HG02970 (cell line): Measurements from ENCODE around the gene ABCB8.
"Not testable (repeated sequence)": the region's sequence is repeated elsewhere in the genome, so short reads cannot be mapped to it uniquely, and the experiment has no call there.

Experiments
- ATAC-seq: cut with Tn5 transposase; IDR thresholded peaks from one replicate; pipeline ENCODE4 v1.9.1; 2021; ENCODE audit warnings: mild to moderate bottlenecking, moderate library complexity, moderate number of reproducible peaks; ENCODE audit not compliant: unreplicated experiment, low FRiP score

The ABCB8 gene

GRCh38 chr7:151032936-151033863 lies 5.0 kb downstream of the ABCB8 start:
- ATAC-seq = no peak

DNA sequence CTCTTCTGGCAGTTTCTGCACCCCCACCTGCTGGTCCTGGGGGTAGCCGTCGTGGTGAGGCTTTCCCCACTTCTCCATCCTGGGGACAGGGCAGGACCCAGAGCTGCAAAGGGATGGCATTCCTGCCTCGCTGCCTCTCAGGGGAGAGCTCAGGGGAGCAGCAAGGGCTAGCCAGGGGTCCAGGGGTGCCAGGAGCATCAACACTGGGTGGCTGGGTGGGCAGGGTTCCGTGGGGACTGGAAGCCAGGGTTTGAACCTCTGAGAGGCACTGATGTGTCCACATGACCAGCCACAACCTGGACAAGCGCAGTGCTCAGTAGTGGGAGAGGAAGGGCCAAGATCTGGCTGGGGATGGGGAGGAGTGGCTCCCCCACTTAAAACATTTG lies 5.6 kb downstream of the ABCB8 start:
- no peak for ATAC-seq

DNA sequence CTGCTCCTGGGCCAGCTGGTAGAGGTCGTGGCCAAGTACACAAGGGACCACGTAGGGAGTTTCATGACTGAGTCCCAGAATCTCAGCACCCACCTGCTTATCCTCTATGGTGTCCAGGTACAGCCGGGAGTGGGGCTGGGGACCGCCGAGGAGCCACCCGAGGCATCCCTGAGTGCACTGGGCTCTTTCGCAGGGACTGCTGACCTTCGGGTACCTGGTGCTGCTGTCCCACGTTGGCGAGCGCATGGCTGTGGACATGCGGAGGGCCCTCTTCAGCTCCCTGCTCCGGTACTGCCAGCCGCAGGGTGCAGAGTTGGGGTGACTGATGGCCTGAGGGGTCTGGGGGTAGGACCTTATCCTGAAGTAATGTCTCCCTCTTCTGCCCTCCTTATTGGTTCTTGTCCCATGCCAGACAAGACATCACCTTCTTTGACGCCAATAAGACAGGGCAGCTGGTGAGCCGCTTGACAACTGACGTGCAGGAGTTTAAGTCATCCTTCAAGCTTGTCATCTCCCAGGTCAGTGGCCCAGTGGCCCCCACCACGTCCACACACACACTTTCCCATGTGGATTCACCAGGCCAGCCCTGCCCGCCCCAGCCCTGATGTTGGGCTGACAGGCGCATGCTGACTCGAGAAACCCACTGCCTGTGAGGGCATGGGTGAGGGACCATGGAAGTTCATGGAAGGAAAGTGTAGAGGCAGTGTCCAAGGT lies 6.2 kb downstream of the ABCB8 start:
- ATAC-seq = no peak

DNA sequence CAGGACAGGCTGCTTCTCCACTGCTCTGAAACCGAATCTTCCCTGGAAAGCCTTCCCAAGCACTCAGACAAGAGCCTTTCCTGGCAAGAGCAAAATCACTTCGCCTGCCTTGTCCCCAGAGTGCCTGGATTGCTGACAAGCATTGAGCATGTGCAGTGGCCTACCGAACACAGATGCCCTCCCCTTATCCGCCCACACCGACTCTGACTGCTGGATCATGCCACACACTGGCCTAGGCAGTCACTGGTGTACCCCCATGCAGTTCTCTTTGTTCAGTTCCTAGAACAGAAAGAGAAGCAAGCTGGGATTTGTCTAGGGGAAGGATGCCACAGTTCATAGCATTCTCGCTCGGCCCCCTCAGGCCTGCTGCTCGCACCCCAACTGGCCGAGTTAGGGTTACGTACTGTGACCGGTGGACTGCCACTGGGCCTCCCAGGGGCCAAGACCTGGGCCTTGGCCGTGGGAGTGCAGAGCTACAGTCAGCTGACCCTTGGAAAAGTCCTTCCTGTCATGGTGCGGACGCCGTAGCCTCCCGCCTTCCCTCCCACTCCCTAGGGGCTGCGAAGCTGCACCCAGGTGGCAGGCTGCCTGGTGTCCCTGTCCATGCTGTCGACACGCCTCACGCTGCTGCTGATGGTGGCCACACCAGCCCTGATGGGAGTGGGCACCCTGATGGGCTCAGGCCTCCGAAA lies 6.9 kb downstream of the ABCB8 start:
- no peak for ATAC-seq

GRCh38 chr7:151035902-151036301 lies 7.7 kb downstream of the ABCB8 start:
- no peak for ATAC-seq

DNA sequence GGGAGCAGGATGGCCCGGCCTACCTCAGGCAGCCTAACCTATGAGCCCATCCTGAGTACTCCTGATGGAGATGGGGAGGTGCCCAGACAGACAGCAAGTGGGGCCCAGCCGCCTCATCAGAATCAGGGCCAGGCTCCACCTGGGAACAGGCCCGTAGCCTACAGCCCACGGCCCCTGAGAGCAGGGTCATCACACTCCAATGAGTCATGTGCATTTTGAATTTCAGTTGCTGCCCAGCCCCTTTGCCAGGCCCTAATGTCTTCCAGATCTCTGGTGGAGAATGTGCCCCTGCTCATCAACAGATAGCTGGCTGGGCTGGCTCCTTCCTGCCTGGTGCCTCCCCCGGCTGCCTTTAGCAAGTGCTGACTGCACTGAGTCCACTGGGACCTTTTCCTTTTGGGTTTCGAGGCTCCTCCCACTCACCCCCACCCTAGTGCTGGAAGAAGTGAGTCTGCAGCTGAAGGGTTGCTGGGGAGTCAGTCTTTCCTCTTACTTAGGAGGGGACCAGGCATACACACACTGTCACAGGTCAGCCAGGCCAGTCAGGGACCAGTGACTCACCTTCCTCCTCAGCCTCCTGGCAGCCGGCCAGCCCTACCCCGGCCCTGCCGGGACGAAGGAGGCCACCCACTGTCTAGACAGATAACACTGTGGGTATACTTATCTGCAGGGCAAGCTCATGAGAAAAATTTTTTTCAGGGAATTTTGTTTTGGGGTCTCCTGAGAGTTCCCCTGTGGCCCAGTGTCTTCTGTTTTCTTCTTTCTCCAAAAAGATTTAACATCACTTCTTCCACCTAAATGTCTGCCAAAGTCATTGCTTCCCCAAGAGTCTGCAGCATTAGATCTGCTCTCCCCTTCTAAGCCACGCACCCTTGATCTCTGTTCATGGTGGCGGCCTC lies 10.9 kb downstream of the ABCB8 start:
- no peak for ATAC-seq

DNA sequence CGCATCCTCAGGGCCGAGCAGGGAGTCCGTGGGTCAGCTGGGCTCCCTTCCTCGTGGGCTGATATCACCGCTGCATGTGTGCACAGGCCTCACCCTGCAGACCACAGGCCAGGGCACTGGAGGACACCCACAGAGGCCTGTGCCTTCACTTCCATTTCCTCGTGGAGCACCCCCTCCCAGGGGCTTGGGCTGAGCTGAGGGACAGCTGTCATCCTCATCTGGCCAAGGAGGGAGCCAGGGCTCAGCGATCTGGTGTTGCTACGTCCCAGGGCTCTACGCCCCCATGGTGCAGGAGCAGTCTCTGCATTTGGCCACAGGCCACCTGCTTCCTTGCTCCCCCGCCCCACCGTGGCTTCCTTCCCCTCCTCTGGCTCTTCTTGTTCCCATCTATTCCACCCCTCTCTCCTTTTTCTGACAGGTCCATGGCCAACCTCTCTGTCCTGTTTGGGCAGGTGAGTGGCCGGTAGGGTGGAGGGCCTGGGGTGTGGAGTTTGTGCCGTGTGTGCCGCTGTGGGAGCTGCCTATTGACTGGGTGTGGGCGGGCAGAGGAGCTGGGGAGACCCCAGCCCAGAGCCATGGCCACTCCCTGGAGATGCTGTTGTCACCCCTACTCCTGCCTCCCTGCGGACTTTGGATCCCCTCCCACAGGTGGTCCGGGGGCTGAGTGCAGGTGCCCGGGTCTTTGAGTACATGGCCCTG lies 11.7 kb downstream of the ABCB8 start:
- no peak for ATAC-seq

- ATAC-seq = no peak
Observed at GRCh38 chr7:151040616-151041375, 12.5 kb downstream of the ABCB8 start.

DNA sequence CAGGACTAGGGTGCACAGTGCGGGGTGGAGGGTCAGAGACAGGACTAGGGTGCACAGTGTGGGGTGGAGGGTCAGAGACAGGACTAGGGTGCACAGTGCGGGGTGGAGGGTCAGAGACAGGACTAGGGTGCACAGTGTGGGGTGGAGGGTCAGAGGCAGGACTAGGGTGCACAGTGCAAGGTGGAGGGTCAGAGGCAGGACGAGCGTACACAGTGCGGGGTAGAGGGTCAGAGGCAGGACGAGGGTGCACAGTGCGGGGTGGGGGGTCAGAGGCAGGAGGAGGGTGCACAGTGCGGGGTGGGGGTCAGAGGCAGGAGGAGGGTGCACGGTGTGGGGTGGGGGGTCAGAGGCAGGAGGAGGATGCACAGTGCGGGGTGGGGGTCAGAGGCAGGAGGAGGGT lies 15.2 kb downstream of the ABCB8 start:
- not testable (repeated sequence) for ATAC-seq

- no peak for ATAC-seq
Observed at GRCh38 chr7:151043959-151044358, 15.7 kb downstream of the ABCB8 start.

GRCh38 chr7:151045262-151045661 lies 17.0 kb downstream of the ABCB8 start:
- no peak for ATAC-seq

DNA sequence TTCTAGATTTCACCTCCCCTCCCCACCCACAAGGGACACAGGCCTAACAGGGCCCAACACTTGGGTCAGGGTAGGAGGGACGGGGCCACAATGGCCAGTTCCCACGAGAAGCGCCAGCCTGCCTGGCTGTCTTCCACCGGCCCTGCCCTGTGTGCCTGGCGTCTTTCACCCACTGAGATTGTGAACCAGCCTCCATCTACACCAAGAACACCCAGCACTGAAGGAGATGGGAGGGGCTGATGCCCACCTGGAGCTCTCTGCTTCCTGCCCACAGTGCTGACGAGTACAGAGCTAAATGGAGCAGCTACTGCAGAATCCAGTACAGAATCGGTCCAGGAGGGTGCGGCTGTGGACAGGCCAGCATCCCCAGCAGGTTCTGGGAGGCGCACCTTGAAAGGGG lies 17.7 kb downstream of the ABCB8 start:
- ATAC-seq = no peak

DNA sequence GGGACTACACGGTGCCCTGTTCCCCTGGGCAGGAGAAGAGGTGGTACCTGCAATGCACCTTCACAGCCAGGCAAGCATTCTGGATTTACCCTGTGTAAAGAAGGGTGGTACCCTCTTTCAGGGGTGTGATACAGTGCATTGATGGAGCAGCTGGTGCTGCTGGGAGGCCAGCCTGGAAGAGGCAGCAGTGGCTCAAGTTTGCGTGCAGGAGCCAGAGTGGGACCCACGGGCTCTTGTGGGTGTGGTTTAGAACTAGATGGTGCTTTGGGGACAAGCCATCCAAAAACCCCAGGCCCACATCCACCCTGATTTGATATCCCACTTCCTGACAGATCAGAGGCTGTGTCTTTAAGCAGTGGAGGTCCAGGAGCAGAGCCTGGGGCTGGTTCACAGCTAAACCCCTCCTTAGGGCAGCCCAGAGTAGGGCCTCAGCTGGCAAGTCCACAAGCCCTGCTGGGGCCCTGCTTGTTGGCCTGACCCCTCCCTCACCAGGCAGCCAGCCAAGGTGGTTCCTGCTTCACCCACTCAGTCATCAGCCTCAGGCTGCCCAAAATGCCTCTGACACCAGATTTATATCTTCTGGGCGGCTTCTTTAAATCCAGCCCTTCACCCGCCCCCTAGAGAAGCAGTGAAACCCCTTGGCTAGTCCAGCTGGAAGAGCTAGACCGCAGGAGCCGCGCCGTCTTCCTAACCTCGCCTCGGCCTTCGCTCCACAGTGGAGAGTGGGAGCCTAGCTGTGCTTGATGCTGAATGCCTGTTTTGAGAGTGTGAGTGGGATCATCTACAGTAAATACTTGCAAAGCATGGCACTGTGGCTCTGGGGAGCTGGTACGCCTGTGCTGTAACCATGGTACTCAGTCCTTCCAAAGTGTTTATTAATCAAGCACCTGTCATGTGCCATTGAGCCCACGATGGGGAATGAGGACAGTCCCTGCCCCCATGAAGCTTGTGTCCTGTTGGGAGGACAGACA lies 18.6 kb downstream of the ABCB8 start:
- ATAC-seq = no peak

DNA sequence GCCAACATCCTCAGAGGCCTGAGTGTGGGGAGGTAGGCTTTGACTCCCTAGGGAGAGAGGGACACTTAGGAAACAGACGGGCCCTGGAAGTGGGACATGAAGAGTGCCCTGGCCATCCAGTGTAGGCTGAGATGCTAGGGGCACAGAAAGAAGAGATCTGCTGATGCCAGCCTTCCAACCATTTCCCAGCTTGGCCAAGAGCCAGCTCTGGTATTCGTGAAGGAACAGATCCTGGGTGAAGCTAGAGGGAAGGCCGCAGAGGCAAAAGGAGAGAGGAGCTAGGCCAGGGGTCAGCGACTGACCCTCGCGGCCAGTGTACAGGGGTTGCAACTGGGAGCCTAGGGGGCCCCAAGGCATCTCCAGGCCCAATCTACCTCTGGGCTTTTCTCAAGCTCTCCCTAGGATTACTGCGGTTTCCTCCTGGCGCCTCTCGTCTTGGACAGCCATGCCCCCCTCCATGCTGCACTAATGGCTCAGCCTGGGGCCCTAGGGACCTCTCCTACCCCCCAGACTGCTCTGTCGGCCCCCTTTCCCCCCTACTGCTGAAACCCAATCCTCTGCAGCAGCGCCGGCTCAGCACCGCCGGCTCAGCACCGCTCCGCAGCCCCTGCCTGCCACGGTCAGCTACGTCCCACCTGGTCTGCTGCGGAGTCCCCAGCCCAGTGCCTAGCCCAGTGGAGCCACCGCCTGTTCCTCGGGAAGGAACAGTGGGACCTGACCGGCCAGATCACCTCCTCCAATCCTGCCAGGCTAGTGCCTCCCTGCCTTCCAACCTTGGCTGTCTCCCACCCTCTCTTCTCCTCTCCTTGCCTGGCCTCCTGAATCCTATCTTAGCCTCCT lies 19.9 kb downstream of the ABCB8 start, which contains the start of gene ASIC3:
Gene ASIC3, plus strand, starts transcription at position 556 of the 840 bp plus-strand sequence. CDS start 355 bp downstream, outside the sequence.
- ATAC-seq = no peak

GRCh38 chr7:151048911-151049463 lies 20.7 kb downstream of the ABCB8 start:
- no peak for ATAC-seq

DNA sequence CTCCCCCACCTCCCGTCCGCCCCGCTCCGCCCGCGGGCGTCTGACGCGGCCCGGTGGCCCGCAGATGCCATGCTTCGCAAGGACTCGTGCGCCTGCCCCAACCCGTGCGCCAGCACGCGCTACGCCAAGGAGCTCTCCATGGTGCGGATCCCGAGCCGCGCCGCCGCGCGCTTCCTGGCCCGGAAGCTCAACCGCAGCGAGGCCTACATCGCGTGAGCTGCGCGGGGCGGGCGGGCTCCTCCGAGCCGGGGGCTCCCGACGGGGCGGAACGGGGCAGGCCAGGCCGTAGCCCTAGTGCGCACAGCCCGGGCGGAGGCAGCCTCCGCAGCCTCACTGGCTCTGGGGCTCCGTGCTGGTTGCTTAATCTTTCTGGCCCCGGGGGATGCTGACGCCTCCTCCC lies 22.9 kb downstream of the ABCB8 start:
- no peak for ATAC-seq
